Measurements from ENCODE around the gene FGF7.

- no peak for TF ChIP-seq POLR2A (IDR thresholded peaks at IDR 0.05; ENCODE audit: low read depth)
- no peak for TF ChIP-seq CTCF (IDR thresholded peaks at IDR 0.05)
Observed at GRCh38 chr15:49415638-49416037, 7.4 kb upstream of the FGF7 start.
